Amniotic stem cell (primary cell): ENCODE measurements around the gene LRRC63.
"Not testable (repeated sequence)": the region's sequence is repeated elsewhere in the genome, so short reads cannot be mapped to it uniquely, and the experiment has no call there.

ENCODE experiments used
- DNase-seq: peaks from one replicate; lab custom pipeline; 2025; lab: John Stamatoyannopoulos, UW

The LRRC63 gene

DNA sequence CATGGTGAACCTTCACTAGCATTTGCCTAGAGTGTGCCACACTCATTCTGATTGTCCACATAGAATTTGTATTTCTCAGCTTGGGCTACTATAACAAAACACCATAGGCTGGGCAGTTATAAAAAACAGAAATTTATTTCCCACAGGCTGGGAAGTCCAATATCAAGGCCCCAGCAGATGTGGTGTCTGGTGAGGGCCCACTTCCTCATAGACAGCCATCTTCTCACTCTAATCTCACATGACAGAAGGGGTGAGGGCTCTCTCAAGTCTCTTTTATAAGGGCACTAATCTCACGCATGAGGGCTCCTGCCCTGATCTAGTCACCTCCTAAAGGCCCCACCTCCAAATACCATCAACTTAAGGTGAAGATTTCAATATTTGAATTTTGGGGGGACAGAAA lies 53.6 kb downstream of the LRRC63 start:
- no peak for DNase-seq

DNA sequence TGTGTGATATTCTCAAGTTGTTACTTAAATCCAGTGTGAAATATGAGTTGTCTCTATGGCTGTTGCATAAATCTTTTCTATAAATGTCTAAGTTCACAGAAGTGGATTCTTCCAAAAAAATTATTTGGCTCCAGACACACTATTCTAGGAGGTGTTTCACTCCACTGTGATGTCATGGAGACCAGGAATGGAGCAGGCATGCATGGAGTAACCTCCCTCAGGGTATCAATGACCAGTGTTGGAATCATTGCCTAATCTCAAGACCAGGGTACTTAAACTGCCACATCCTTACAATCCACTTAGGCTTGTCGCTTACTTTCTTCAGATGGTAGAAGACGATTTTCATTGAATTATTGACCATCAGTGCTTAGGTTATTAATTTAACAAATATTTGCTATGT lies 55.4 kb downstream of the LRRC63 start:
- DNase-seq = no peak

DNA sequence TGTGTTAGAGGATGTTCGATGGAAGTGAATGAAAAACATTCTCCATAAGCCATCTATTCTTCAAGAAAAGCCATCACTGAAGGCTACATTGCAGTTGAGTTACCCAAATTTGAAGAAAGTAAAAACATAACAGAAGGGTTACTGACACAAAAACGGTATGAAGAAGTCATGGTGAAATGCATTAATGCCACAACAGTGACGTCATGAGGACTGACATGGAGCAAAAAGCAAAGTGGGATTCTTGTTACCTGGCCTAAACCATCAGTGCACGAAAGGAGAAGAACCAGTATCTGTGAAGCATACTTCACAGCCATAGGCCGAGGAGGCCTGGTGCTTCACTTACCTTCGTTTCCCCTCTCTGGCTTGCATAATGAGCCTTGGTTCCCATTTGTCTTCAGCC lies 58.7 kb downstream of the LRRC63 start:
- DNase-seq = no peak

DNA sequence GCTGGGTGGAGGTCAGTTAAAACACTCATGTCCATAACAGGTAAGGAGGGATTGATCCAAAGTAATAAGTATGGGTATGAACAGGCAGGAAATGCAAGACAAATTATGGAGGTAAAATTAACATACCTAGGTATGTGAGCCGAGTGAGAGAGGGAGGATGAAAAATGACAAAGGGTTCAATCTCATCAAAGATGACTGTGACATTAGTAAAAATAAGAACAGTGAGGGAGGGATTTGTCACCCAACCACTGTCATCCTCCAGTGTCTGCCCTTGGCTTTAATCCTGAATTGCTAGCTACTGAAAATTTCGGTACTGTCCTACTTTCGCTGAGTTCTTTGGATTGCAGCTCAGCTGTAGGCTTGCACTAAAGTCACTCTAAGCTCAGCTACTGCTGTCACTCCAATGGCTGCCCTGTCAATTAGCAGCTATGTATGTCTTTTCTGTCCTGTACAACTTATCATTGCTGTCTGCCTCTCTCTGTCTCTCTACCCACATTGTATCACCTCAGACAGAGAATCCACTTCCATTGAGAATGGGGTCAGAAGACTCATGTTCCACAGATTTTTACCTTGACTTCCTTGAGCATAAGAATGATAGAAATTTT lies 62.5 kb downstream of the LRRC63 start:
- DNase-seq = no peak

DNA sequence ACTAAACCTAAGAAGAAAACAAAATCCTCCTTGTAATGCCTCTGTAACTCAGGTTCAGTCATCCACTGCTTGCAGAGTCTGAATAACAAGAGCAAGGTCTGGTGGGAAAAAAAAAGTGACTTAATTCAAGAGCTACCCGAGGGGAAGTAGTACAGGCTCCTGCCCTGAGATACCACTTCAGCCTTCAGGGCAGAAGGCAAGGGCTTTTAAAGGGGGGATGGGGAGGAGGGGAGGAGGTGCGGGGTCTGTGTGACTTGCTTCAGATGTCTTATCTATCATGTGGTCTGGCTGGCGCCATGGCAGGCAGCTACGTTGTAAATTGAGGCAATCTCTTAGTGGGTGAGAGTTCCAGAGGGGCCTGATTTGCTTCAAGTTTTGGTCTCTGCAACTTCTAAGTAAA lies 66.7 kb downstream of the LRRC63 start:
- no peak for DNase-seq

DNA sequence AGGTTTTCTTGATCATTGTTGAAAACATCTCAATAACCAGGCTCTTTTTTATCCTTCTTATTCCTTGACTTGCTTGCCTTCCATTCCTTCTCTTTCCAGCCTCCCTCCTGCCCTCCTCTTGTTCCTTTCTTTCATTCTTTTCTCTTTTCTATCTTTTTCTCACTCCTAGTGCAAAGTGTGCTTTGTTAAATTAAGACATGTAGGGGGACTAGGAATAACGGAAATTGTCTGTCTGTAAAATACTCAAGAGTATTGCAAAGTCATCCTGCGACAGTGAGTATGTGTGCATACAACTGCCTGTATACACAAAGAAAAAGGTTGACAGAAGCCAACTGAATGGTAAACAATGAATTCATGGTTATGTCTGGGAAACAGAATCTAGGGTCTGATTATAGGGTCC lies 70.1 kb downstream of the LRRC63 start:
- no peak for DNase-seq

DNA sequence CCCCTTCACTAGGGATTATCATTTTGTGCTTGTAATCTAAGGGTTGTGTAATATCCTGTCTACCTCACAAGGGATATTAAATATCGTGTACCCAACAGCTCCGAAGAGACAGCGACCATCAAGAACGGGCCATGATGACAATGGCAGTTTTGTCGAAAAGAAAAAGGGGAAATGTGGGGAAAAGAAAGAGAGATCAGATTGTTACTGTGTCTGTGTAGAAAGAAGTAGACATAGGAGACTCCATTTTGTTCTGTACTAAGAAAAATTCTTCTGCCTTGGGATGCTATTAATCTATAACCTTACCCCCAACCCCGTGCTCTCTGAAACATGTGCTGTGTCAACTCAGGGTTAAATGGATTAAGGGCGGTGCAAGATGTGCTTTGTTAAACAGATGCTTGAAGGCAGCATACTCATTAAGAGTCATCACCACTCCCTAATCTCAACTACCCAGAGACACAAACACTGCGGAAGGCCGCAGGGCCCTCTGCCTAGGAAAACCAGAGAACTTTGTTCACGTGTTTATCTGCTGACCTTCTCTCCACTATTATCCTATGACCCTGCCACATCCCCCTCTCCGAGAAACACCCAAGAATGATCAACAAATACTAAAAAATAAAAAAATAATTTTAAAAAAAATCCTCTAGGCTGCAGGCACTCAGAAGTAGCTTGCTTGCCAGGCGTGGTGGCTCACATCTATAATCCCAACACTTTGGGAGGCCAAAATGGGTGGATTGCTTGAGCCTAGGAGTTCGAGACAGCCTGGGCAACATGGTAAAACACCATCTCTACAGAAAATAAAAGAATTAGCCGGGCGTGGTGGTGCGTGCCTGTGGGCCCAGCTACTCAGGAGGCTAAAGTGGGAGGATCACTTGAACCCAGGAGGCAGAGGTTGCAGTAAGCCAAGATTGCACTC lies 72.4 kb downstream of the LRRC63 start:
- DNase-seq = not testable (repeated sequence)

DNA sequence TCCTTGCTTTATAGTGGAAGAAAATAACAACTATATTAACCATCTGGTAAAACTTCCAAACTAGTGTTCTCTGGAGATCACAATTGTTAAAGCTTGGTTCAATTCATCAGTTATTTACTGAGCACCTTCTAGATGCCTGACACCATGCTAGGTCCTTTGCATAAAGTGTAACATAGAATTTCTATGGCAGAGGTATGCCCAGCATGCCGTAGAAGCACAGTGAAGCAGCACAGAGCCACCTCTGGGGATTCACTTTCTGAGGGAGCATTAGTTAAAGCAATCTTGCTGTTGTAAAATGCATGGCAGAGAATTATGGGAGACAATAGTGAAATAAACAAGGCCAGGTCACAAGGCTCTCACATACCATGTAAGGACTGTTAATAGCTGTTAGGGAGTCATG lies 75.2 kb downstream of the LRRC63 start:
- no peak for DNase-seq

DNA sequence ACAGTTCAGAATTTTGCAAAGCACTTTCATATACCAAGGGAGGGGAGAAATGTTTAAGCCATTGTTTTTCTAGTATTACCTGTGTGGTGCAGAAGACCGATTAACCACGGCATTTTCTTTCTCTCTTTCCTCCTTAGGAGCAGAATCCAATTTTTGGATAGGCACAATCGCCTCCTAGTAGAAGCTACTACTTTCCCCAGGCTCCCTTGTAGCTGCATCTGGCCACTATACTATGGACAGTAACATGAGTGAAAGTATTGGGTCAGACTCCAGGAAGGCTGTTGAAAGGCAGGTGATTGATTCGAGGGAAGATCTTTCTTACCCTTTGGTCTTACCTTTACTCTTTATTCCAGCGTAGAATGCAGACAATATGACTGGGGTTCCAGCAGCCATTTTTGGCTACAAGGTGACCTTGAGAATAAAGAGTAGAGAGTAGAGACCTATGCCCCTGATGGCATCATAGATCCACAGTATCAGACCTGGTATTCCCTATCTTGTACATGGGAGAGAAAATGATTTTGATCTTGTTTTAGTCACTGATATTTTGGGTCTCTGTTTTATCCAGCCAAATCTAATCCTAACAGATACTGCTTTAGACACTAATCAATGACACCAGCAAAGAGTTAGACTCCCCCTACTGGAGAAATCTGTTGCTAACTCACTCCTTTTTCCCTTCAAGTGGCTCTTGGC lies 77.0 kb downstream of the LRRC63 start:
- no peak for DNase-seq

DNA sequence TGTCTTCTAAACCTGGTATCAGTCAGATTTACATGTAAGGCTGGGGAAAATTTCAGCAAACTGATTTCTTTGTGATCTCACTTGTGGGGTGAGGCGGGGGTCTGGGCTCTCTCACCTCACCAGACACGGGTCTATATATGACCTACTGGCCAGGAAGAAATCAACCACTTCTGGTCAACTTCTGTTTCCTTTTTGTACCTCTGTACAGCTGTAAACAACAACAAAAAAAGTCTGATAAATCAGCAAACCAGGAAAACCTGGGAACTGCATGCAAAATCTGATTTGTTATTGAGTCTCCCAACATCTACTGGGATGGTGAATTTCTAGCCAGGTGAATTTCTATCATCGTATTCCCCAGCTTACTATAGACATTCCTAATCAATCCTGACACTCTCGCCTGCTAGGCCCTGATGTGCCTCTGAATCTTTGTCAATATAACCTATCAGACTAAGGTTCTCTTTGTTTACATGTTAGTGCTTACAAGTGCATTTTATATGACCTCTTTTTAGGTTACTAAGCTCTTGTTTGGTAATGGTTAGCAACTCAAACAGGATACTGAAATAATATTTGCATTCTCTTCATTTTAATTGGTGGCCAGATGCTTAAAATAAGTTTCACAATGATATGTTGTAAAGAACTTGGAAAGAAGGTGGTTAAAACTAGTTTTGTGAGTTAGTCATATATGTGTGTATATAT lies 77.7 kb downstream of the LRRC63 start:
- no peak for DNase-seq

DNA sequence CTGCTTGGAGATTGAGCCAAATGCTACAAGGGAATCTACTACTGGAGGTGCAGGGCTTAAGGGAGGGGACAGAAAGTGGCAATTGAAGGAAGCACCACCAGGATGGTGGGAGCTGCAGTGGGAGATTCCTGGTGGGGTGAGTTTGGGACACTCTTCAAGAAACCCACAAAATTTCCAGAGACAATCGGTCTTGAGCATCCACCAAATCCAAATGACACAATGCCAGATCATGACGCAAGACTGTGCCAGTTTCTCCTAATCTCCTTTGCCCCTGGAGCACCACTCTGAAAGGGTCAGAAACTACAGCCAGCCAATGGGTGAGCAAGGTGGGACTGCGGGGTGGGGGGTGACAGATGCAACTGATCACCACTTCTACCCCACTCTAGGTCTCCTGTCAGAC lies 78.7 kb downstream of the LRRC63 start:
- DNase-seq = no peak

DNA sequence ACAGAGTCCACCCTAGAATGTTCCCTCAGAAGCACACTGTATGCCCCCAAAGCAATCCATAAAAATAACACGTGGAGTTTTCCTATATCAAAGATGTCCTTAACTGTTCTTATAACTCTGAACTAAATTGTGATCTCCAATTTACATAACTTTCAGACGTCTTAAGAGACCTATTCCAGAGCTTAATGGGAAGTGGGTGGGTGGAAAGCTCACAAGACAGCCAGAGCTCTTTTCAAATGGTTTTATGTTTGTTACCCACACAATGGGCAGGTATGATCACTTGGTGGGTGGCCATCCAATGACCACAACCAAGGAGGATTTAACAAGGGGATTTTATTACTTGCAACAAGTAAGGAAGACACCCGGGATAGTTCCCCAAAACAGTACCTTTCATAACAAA lies 81.7 kb downstream of the LRRC63 start:
- DNase-seq = no peak

DNA sequence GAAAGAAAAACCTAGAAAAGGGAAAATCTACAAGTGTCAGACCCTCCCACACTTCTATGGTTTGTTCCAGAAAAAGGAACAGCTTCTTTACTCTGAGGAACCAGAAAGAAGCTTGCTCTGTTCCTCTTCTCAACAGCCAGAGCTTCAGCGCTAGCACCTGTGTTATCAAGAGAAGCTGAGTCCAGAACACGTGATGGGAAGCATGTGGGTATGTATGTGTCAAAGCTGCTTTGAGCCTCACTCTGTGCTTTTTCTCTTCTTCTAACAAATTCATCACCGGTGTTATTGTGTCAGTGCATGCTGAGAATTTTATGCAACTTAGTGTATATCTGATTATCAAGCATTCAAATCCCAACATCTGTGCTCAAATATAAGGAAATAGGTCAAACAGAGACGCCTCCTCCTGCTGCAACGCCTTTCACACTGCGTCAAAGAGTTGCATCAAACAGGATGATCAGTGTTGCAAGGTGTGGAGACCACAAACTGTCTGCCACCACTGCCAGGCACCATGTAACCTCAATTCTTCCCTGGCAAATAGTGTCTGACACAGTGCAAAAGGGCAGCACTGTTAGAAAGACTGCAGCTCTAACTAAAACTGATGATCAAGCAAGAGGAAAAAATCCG lies 83.9 kb downstream of the LRRC63 start:
- no peak for DNase-seq

DNA sequence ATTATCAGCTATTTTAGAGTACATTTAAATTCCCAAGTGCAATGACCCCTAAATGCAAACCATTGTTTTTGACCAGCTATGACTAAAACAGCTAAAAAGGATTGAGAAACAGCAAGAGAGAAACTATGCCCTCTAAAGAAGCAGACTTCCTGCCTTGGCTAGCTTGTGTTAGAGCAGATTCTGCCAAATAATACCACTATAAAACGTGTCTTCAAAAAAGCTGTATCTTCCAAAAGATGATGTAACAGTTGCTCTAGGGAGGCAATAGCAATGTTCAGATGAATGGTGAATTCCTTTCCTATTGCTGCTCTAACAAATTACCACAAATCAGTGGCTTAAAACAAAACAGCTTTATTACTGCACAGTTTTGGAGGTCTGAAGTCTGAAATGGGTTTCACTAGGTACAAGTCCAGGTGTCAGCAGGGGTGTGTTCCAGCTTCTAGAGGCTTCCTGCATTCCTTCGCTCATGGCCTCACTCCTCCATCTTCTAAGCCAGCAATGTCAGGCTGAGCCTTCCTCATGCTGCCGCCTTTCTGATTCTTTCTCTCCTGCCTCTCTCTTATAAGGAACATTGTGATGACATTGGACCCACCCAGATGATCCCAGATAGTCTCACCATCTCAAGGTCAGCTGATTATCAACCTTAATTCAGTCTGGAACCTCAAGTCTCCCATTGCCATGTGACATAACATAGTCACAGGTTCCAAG lies 84.5 kb downstream of the LRRC63 start:
- DNase-seq = peak; percentile 73

DNA sequence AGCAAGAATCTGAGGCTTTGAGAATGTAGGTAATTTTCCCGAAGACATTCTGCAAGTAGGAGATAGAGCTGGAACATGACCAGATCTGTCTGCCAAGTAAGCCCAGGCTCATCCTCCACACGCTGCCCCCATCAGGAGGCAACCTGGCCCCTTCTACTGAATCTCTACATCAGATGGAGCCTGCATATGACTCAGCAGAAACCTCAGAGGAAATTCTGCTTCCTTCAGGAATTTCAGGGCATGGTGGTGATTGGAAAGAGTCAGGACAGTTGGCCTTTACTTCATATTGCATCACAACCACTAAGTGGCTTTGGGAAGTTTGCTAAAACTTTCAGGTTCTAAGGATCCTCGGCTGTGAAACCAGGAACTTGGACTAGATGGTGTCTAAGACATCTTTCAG lies 85.2 kb downstream of the LRRC63 start:
- DNase-seq = peak; percentile 16

DNA sequence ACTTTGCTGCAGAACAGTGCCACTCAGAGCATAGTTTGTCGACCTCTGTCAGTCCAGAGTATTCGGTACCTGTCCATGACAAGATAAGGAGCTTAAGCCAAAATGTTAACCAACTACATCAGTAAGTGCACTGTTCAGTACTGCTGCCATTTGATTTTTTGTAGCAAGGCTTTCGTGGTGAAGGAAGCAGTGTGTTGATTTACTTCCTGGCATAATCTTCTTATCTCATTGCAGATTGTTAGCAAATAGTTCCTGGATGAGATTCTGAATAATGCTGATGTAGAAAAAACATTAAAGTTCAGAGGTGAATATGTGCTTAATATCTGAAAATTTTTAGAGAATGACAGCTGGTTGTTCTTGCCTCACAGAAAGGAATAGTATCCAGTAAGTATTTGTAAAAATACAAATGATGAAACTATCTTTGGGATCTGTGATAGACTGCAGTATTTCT lies 85.7 kb downstream of the LRRC63 start:
- DNase-seq = no peak

DNA sequence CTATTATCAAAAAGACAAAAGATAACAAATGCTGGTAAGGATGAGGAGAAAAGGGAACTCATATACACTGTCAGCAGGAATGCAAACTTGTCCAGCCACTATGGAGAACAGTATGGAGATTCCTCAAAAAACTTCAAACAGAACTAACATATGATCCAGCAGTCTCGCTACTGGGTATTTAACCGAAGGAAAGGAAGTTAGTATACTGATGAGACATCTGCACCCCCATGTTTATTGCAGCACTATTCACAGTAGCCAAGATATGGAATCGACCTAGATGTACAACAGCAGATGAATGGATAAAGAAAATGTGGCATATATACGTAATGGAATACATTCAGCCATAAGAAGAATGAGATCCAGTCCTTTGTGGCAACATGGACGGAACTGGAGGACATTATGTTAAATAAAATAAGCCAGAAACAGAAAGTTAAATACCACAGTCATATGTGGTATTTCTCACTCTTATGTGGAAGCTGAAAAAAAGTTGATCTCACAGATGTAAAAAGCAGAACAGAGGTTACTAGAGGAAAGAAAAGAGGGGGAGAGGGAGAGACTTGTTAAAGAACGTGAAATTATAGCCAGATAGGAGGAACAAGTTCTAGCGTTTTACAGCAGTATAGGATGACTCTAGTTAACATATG lies 92.1 kb downstream of the LRRC63 start:
- DNase-seq = no peak

DNA sequence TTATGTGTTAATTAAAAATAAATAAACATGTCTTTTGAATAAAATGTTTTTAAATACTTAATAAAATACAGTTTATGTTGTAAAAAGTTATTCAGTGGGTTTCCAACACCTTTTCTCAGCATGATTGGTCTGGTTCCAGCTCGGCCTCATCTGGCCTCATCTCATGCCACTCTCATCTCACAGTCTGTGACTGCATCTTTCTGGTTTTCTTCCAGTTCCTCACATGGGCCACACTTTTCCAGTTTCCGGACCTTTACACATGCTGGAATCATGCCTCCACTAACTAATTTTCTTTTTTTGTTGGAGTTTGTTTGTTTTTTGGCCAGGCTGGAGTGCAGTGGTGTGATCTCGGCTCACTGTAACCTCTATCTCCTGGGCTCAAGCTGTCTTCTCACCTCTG lies 92.8 kb downstream of the LRRC63 start:
- no peak for DNase-seq

DNA sequence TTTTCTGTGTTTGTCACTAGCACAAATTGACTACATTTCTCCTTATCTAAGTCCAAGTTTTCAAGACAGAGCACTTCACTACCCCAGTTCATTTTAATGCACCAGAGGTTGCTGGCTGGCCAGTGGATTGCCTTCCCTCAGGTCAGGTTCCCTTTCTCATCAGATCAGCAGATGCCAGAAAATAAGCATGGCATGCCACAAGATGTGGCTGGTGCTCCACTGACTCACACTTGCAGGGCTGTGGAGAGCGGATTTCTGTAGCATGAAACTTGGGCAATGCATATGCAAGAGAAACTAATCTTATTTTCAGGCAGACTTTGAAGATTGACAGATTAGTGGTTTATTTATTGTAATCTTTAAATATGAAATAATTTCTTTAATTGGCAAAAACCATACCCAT lies 95.8 kb downstream of the LRRC63 start:
- no peak for DNase-seq

DNA sequence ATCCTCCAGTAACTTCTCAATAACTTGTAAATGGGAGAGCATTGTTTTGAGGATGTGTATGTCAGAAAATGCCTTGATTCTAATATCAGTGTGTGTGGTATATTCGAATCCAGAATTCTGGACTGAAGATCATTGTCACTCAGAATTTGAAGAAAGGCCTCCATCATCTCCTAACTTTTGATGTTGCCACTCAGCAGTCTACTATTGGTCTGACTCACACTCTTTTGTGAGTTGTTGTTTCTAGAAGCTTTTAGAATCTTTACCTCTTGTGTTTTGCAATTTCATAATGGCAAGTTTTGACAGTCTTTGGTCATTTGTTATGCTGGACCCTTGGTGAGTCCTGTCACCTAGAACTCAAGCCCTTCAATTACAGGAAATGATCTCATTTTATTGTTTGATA lies 98.3 kb downstream of the LRRC63 start:
- no peak for DNase-seq

DNA sequence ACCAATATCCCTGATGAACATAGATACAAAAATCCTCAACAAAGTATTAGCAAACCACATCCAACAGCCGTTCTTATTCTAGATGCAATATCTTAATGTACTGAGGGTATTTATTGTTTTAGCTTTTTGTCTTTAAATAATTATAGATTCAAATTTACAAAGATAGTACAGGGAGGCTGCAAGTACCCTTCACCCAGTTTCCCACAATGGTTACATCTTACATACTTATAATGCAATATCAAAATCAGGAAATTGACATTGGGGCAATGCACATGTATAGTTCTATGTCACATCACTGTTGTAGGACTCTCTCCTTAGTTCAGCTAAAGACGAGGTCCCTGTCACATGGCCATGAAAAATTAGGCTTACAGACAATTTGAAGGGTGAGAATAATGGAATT lies 99.5 kb downstream of the LRRC63 start:
- no peak for DNase-seq
